ENCODE measurements around the gene PPP3R2.
"Not testable (repeated sequence)": the region's sequence is repeated elsewhere in the genome, so short reads cannot be mapped to it uniquely, and the experiment has no call there.

PPP3R2 gene

DNA sequence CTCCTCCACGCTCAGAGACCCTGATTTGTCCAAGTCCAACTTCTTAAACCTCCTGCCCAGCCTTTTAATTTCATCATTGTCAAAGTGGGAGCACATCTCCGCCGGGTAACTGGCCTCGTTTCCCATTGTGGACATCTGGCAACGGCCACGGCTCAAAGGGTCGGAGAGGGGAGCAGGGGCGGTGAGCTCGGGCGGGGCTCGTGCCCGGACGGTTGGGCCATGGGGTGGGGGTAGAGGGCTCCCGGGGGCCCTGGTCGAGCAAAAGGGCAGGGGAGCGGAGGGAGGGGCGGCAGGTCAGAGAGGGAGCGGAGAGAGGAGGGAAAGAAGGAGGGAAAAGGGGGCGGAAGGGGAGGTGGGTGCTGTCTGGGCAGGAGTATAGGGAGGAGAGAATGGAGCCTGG is at the start of gene PPP3R2:
Gene PPP3R2, minus strand, starts transcription at position 174 of the 400 bp plus-strand sequence. Its CDS starts 48 bp downstream, at position 126.
- DNase-seq: no peak

DNA sequence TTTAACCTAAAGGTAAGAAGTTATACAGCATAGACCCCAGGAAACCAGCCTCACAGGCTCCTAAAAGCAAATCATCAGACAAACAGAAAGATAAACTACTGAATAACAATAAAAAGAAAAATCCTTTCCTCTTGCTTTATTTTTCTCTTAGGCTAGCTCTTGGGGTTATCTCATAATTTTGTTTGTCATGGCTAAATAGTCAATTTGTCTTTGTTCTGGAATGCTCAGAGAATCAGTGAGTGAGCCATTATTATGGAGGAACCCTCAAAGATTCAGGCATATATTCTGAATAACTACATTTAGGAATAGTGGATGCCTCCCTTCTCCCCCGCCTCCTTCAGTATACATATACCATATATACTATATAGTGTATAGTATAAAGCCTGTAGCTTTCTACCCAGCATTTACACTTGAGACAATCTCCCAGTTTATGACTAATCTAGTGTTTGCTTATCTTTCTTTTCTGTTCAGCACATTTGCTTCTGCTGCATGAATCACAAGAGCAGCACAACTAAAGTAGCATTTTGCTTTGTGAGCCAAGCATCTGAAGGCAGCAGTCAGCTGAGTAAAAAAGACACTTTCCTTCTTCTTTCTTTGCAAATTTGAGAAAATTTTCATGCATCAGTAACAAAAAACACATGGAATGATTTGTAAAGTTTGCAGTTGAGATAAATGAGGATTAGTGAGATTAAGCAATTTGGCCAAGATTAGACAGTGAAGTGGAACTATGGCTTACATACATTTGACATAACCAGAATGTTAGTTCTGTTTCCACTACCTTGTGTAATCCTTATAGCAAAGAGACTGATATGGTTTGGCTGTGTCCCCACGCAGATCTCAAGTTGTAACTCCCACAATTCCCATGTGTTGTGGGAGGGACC is 45.3 kb upstream of the PPP3R2 start:
- DNase-seq: no peak

DNA sequence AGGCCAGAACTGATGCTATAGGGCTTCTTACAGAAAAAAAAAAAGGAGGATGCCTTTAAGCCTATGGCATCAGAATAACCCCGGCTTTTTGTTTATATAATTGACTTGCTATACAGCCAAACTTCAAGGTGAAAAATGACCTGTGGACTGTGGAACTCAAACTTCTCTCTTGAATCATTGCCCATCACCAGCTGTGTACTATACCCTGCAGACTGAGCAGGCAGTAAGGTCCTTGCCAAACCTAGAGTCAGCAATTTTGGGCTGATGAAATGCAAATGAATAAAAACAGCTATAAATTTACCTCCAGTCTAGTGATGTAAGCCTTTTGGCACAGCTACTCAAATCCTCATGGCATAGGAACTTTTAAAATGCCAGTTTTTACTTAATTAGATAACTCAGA is 44.5 kb upstream of the PPP3R2 start:
- no peak for DNase-seq

GRCh38 chr9:101636247-101636646 is 41.5 kb upstream of the PPP3R2 start:
- no peak for DNase-seq

DNA sequence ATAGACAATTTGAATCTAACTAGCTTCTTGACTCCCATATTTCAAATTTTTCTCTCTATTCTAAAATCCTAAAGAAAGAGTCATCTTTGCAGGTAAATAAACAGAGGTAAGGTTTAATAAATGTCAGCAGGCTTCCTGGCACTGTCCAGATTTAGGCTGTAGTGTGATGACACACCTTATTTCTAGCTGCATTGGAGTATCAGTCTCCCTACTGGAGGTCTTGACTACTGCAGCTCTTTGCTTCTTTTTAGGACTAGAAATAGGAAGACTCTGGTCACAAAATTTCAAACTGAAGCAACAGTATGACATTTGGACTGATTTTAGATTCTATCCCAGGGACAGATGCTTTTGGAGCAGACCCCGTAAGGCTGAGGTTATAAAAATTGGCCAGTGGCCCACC is 40.7 kb upstream of the PPP3R2 start:
- DNase-seq: no peak

DNA sequence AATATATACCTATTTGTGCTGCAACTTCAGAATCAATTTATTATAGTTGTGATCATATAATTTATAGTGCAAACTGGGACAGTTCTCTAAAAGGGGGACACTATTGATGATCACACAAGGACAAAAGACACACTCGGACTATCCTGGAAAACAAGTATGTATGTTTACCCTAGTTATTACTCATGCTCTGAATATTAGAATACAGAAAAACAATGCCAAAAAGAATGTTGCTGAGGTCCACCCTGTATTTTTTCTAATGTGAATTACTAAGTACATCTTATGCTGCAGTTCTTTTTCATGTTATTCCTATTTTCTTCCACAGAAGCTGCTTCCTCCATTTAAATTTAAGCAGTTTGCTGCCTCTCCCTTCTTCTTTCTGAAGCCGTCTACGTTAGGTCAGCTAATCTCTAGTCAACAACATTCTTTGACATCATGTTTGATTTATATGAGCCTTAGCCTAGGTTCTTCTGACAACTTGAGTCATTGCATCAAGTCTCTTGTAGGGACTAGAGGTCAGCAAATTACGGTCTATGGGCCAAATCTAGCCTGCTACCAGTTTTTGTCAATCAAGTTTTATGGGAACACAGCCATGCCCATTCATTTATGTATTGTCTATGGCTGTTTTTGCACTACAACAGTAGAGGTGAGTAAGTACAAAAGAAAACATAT is 40.1 kb upstream of the PPP3R2 start:
- DNase-seq: no peak

GRCh38 chr9:101632611-101633010 is 37.8 kb upstream of the PPP3R2 start:
- DNase-seq: no peak

- no peak for DNase-seq
Observed at GRCh38 chr9:101631892-101632291, 37.1 kb upstream of the PPP3R2 start.

DNA sequence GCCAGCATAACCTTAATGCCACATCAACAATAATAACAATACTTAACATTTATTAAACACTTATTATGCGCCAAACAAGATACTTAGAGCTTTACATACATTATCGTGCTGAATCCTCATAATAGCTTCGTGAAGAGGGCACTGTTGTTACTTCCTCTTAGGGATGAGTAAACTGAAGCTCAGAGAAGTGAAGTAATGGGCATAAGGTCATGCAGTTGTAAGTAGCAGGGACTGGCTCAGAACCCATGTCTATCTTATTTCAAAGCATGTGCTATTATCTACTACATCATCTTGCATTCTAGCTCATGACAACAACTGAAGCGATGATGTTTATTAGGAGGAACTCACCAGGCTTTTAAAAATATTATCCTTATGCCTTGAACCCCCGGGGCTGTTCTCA is 34.9 kb upstream of the PPP3R2 start:
- peak; percentile 3 for DNase-seq

- no peak for DNase-seq
Observed at GRCh38 chr9:101628173-101628572, 33.4 kb upstream of the PPP3R2 start.

- peak; percentile 2 for DNase-seq
Observed at GRCh38 chr9:101626295-101626694, 31.5 kb upstream of the PPP3R2 start.

DNA sequence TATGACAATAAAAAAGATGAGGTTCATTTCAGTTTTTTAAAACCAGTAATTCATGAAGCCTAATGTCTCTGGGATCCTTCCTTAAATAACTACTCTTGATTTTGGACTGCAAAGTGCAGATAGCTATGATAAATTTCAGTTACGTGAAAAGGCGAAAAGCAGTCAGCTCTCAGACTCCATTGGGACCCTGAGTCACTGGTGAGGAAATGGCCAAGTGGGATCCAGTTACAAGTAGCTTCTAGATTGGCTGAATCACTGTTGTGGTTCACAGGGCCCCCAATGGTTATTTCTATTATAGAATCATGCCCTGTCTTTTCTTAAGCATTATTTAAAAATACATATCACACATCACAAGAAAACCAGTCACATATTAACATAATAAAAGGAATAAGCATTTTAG is 31.1 kb upstream of the PPP3R2 start:
- DNase-seq: no peak

- no peak for DNase-seq
Observed at GRCh38 chr9:101620452-101620851, 25.7 kb upstream of the PPP3R2 start.

- DNase-seq: no peak
Observed at GRCh38 chr9:101618698-101619097, 23.9 kb upstream of the PPP3R2 start.

DNA sequence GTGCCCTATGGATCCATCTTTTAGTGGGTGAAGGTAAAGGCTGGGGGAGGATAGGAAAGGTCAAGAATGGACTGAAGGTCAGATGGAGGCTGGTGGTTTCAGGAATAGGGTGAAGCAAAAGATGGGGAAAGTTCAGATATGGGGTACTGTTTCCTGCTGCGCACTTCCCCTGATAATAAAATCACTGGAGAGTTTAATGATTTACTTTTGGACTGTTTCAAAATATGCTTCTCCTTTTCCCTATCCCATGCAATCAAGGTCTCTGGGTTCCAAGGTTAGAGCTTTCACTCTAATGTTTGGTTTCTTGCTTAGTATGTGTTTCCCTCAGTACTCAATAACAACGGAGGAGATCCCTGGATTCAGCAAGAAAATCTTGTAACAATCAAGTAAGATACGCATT is 10.8 kb upstream of the PPP3R2 start:
- no peak for DNase-seq

GRCh38 chr9:101604296-101604695 is 9.5 kb upstream of the PPP3R2 start:
- no peak for DNase-seq

GRCh38 chr9:101601904-101602765 is 7.4 kb upstream of the PPP3R2 start:
- peak; percentile 63 for DNase-seq

GRCh38 chr9:101593345-101593744 is 1.4 kb downstream of the PPP3R2 start:
- DNase-seq: no peak

GRCh38 chr9:101592788-101593187 is 2.0 kb downstream of the PPP3R2 start:
- DNase-seq: no peak

DNA sequence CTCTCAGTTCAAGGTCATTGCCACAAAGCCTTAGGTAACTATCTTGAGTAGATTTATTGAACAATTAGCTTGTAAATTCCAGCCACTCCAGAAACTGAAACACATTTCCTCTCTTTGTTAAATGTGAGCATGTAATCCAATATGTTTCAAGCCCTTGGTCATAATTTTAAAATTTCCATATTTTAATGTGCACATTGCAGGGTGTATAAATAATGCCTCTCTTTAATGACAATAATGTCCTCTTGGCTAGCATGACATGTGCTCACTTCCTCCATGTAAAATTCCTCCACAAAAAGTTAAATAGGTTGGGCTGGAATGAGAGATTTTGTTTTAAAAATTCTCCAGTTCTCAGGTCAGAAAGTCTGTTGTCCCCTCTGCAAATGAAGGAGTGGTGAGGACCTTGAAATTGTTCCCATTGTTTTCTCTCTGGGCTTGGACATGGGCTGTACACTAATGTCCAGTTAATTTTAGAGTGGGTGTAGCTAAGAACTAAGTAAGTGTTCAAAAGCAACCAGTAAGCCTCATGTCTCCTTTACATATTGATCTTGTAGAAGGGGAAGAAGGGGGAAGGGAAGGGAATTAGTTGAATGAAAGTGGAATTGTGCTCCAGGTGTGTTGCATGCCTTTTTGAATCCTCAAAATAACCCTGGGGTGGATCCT is 2.9 kb downstream of the PPP3R2 start:
- DNase-seq: no peak

DNA sequence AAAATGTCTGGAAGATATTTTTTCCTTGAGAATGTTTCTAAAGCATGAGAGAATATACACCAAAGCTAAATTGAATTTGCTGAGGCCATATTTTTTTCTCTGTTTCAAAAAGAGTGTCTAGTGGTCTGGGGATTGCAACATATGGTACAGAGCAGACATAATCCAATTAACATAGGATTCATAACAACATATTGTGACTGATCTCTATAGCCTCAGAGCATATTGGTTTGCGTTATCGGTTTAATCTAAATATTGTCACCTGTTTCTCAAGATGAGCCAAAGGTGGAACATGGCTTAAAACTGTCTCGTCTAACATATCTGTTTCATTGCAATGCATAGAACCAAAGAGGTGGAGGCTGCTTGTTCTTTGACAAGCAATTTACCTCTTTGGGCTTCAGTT is 3.9 kb downstream of the PPP3R2 start:
- DNase-seq: no peak

GRCh38 chr9:101590074-101590473 is 4.7 kb downstream of the PPP3R2 start:
- not testable (repeated sequence) for DNase-seq

Measured in DMS153 (cell line).